Forelimb muscle (tissue), 1 donor: ENCODE measurements around the gene GNG8. TPM values are rescaled to one million over a fixed set of nuclear protein-coding genes. Genes with fewer than 3 reads are reported as not detected.

Experiments
- DNase-seq: peaks from one replicate; pipeline ENCODE4 v3.0.0-alpha.2; 2013; ENCODE audit warnings: low read depth
- polyA plus RNA-seq: library from polyadenylated mRNA; unstranded; fragments of 120-200 nt; gene quantifications from one replicate; pipeline ENCODE4 v1.2.1, GENCODE V29; 2013; ENCODE audit not compliant: insufficient read length

Gene GNG8
- polyA plus RNA-seq, 1 donor: 0.97 TPM

GRCh38 chr19:46618670-46619231, 17.3 kb downstream of the GNG8 start:
- no peak for DNase-seq

- no peak for DNase-seq
These were observed 18.4 kb downstream of the GNG8 start for GRCh38 chr19:46617601-46618000.

- no peak for DNase-seq
These were observed 19.2 kb downstream of the GNG8 start for GRCh38 chr19:46616631-46617322.

GRCh38 chr19:46615966-46616365, 20.0 kb downstream of the GNG8 start:
- DNase-seq: no peak

GRCh38 chr19:46614114-46614722, 21.8 kb downstream of the GNG8 start:
- no peak for DNase-seq

- DNase-seq: no peak
These were observed 22.5 kb downstream of the GNG8 start for GRCh38 chr19:46613525-46613924.

GRCh38 chr19:46611776-46612175, 24.2 kb downstream of the GNG8 start:
- DNase-seq: no peak

GRCh38 chr19:46610851-46611770, 24.9 kb downstream of the GNG8 start:
- no peak for DNase-seq

GRCh38 chr19:46610413-46610775, 25.6 kb downstream of the GNG8 start:
- no peak for DNase-seq

GRCh38 chr19:46609511-46610412, 26.2 kb downstream of the GNG8 start:
- no peak for DNase-seq

GRCh38 chr19:46608581-46609345, 27.2 kb downstream of the GNG8 start:
- DNase-seq: no peak

- no peak for DNase-seq
These were observed 27.8 kb downstream of the GNG8 start for GRCh38 chr19:46608178-46608577.

- no peak for DNase-seq
These were observed 28.6 kb downstream of the GNG8 start for GRCh38 chr19:46607448-46607841.

GRCh38 chr19:46606681-46607447, 29.1 kb downstream of the GNG8 start:
- no peak for DNase-seq

- no peak for DNase-seq
These were observed 30.0 kb downstream of the GNG8 start for GRCh38 chr19:46606019-46606418.

GRCh38 chr19:46605356-46605821, 30.6 kb downstream of the GNG8 start:
- no peak for DNase-seq

- no peak for DNase-seq
These were observed 31.1 kb downstream of the GNG8 start for GRCh38 chr19:46604781-46605355.

- no peak for DNase-seq
These were observed 32.2 kb downstream of the GNG8 start for GRCh38 chr19:46603752-46604231.

GRCh38 chr19:46603195-46603637, 32.8 kb downstream of the GNG8 start:
- no peak for DNase-seq
